ENCODE measurements around the gene MOCOS.
A peak's percentile ranks its signal among the peaks of the same experiment; 100 is the strongest.
"Not testable (repeated sequence)": the region's sequence is repeated elsewhere in the genome, so short reads cannot be mapped to it uniquely, and the experiment has no call there.

Gene MOCOS

GRCh38 chr18:36196238-36196995 lies 9.1 kb downstream of the MOCOS start:
- H3K27me3 ChIP-seq (ENCODE audit: control insufficient read depth, insufficient read depth, low read length), result no peaks in the 10 kb centered on the region
- H3K4me1 ChIP-seq (ENCODE audit: control insufficient read depth, insufficient read depth, low read length), result no peaks in the 10 kb centered on the region
- H3K4me3 ChIP-seq (ENCODE audit: low read length), result no peak overlapping the region
- H3K27ac ChIP-seq (ENCODE audit: low read depth, low read length), result no peak overlapping the region
- H3K36me3 ChIP-seq (ENCODE audit: control insufficient read depth, insufficient read depth, low read length), result no peaks in the 10 kb centered on the region
- no peak overlapping the region for H3K9ac ChIP-seq (ENCODE audit: low read length)

DNA sequence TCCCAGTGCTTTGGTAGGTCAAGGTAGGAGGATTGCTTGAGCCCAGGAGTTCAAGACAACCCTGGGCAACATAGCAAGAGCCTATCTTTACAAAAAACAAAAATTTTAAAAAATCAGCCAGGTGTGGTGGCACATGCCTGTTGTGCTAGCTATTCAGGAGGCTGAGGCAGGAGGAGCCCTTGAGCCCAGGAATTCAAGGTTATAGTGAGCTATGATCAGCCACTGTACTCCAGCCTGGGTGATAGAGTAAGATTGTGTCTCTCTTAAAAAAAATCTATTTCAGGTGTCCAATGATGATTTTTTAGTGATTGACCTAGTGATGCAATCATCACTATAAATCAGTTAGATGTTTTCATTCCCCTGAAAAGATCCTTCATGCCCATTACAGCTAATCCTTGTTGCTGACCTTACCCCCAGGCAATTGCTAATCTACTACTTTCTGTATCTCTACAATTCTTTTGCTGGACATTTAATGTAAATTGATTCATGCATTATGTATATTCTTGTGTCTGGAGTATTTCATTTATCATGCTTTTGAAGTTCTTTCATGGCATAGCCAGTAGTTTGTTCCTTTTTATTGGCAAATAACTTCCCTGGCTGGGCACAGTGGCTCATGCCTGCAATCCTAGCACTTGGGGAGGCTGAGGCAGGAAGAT lies 10.3 kb downstream of the MOCOS start:
- H3K4me1 ChIP-seq (ENCODE audit: control insufficient read depth, insufficient read depth, low read length), result no peaks in the 10 kb centered on the region
- no peaks in the 10 kb centered on the region for H3K36me3 ChIP-seq (ENCODE audit: control insufficient read depth, insufficient read depth, low read length)
- H3K27me3 ChIP-seq (ENCODE audit: control insufficient read depth, insufficient read depth, low read length), result no peaks in the 10 kb centered on the region
- no peak overlapping the region for H3K27ac ChIP-seq (ENCODE audit: low read depth, low read length)
- H3K9ac ChIP-seq (ENCODE audit: low read length), result no peak overlapping the region
- H3K4me3 ChIP-seq (ENCODE audit: low read length), result no peak overlapping the region

GRCh38 chr18:36199691-36200295 lies 12.5 kb downstream of the MOCOS start:
- Histone ChIP-seq H3K4me3 (ENCODE audit: low read length) (no peak overlapping the region), H3K27me3 (ENCODE audit: control insufficient read depth, insufficient read depth, low read length) (no peaks in the 10 kb centered on the region), H3K27ac (ENCODE audit: low read depth, low read length) (no peak overlapping the region), H3K9ac (ENCODE audit: low read length) (no peak overlapping the region), H3K36me3 (ENCODE audit: control insufficient read depth, insufficient read depth, low read length) (no peaks in the 10 kb centered on the region), H3K4me1 (ENCODE audit: control insufficient read depth, insufficient read depth, low read length) (no peaks in the 10 kb centered on the region)

DNA sequence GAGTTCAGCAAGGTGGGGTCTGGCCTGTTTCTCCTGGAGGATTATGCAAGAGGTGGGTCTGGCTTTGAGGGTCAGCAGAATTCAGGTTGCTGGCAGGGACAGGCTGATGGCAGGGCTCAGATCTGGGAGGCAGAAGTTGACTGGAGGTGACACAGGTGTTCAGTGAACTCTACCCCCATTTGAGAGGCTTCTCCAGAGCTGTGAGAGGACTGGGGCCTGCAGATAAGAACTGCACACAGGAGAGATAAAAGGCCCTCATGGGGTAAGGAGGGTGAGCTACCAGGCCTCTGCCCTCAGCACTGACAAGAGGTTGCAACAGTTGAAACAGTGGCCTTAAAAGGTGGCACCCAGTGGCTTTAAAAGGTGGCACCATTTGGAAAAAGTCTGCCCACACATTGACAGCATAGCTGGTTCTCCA lies 13.1 kb downstream of the MOCOS start:
- Histone ChIP-seq H3K4me1 (ENCODE audit: control insufficient read depth, insufficient read depth, low read length) (no peaks in the 10 kb centered on the region), H3K36me3 (ENCODE audit: control insufficient read depth, insufficient read depth, low read length) (no peaks in the 10 kb centered on the region), H3K9ac (ENCODE audit: low read length) (no peak overlapping the region), H3K27me3 (ENCODE audit: control insufficient read depth, insufficient read depth, low read length) (no peaks in the 10 kb centered on the region), H3K27ac (ENCODE audit: low read depth, low read length) (no peak overlapping the region), H3K4me3 (ENCODE audit: low read length) (no peak overlapping the region)

DNA sequence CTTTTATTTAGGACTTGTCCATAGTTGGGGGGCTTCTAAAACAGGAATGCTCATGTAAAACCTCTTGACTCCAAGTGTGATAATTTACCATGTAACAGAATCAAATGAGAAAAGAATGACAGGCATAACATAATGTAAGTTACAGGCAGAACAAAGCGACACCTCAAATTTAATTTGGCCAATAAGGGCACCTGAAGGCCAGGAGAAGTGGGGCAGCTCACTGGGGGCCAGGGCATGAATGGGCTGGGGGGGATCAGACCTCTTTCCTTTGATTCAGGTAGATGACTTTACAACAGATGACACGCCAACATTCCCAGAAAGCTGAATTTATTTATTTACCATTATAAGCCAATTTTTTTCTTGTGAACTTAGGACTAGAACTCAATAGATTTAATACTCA lies 14.5 kb downstream of the MOCOS start:
- Histone ChIP-seq H3K27ac (ENCODE audit: low read depth, low read length) (no peak overlapping the region), H3K4me3 (ENCODE audit: low read length) (no peak overlapping the region), H3K9ac (ENCODE audit: low read length) (no peak overlapping the region), H3K36me3 (ENCODE audit: control insufficient read depth, insufficient read depth, low read length) (no peaks in the 10 kb centered on the region), H3K27me3 (ENCODE audit: control insufficient read depth, insufficient read depth, low read length) (no peaks in the 10 kb centered on the region), H3K4me1 (ENCODE audit: control insufficient read depth, insufficient read depth, low read length) (no peaks in the 10 kb centered on the region)

DNA sequence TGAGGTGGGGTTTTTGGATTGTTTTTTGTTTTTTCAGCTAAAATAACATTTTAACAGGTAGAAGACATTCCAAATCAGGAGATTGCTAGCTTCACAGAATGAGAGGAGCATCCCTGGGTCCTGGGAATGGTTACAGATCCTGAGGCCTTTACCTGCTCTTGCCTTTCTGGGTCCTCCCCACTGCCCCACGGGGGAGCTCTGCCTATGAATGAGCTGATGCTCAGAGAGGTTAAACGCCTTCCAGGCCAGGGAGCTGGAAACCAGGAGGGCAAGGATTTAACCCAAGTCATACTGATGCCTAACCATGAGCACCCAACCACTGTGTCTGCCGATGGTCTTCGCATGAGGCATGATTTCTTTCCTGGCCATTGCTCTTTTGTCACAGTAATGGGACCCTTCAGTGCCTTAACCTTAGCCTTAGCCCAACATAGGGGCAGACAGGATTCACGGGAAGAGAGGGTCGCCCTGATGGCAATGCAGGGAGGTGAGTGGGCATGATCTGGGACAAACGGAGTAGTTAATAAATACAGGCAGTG lies 16.1 kb downstream of the MOCOS start:
- Histone ChIP-seq H3K4me3 (ENCODE audit: low read length) (no peak overlapping the region), H3K9ac (ENCODE audit: low read length) (no peak overlapping the region), H3K27ac (ENCODE audit: low read depth, low read length) (no peak overlapping the region), H3K27me3 (ENCODE audit: control insufficient read depth, insufficient read depth, low read length) (no peaks in the 10 kb centered on the region), H3K36me3 (ENCODE audit: control insufficient read depth, insufficient read depth, low read length) (no peaks in the 10 kb centered on the region), H3K4me1 (ENCODE audit: control insufficient read depth, insufficient read depth, low read length) (no peaks in the 10 kb centered on the region)

DNA sequence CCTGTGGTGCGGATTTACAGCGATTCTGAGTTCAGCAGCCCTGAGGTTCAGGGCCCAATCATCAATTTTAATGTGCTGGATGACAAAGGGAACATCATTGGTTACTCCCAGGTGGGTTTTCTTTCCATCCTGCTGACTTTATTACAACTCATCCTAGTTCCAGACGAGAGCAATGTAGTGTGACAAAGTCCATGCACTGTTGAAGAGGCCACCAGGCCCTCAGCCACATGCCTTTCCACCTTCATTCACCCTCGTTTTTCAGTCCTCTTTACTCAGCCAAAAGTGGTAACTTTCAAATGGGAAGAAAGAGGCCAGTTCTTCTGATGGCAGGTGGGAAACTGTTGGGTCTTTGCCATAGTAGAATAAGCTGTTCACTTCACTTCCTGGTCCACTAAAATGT lies 17.9 kb downstream of the MOCOS start:
- Histone ChIP-seq H3K4me3 (ENCODE audit: low read length) (no peak overlapping the region), H3K27ac (ENCODE audit: low read depth, low read length) (no peak overlapping the region), H3K36me3 (ENCODE audit: control insufficient read depth, insufficient read depth, low read length) (no peaks in the 10 kb centered on the region), H3K27me3 (ENCODE audit: control insufficient read depth, insufficient read depth, low read length) (no peaks in the 10 kb centered on the region), H3K9ac (ENCODE audit: low read length) (no peak overlapping the region), H3K4me1 (ENCODE audit: control insufficient read depth, insufficient read depth, low read length) (no peaks in the 10 kb centered on the region)

- no peaks in the 10 kb centered on the region for H3K36me3 ChIP-seq (ENCODE audit: control insufficient read depth, insufficient read depth, low read length)
- H3K4me1 ChIP-seq (ENCODE audit: control insufficient read depth, insufficient read depth, low read length), result no peaks in the 10 kb centered on the region
- no peaks in the 10 kb centered on the region for H3K27me3 ChIP-seq (ENCODE audit: control insufficient read depth, insufficient read depth, low read length)
- H3K4me3 ChIP-seq (ENCODE audit: low read length), result no peak overlapping the region
- H3K9ac ChIP-seq (ENCODE audit: low read length), result no peak overlapping the region
- no peak overlapping the region for H3K27ac ChIP-seq (ENCODE audit: low read depth, low read length)
Measured at GRCh38 chr18:36207303-36207702, 20.0 kb downstream of the MOCOS start.

DNA sequence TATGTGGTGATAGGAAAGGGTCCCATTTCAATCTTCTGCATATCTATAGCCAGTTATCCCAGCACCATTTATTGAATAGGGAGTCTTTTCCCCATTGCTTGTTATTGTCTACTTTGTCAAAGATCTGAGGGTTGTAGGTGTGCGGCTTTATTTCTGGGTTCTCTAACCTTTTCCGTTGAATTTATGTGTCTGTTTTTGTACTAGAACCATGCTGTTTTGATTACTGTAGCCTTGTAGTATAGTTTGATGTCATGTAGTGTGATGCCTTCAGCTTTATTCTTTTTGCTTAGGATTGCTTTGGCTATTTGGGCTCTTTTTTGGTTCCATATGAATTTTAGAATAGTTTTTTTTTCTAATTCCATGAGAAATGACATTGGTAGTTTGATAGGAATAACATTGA lies 20.7 kb downstream of the MOCOS start:
- not testable (repeated sequence) for H3K9ac ChIP-seq (ENCODE audit: low read length); H3K27ac ChIP-seq (ENCODE audit: low read depth, low read length)

DNA sequence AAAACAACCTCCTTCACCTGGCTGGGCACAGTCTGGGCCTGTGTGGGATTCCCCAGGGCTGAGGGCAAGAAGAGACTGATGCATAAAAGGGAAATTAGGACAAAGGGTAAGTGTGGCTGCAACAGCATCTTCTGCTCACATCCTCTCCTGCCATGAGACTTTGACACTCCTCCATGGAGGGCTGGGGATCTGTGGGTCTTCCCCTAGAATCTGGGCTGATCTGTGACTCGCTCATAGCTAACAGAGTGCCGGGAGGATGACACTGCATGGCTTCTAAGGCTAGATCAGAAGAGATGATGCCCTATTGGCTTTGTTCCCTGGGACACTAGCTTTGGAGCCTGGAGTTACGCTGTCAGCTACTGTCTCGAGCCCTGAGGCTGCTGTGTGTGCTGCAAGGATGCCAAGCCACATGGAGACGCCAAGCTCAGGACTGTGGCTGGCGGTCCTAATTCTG lies 24.3 kb downstream of the MOCOS start:
- Histone ChIP-seq H3K4me3 (ENCODE audit: low read length) (no peak overlapping the region), H3K9ac (ENCODE audit: low read length) (no peak overlapping the region), H3K27me3 (ENCODE audit: control insufficient read depth, insufficient read depth, low read length) (no peaks in the 10 kb centered on the region), H3K4me1 (ENCODE audit: control insufficient read depth, insufficient read depth, low read length) (peaks cover 3% of the 10 kb centered on the region), H3K27ac (ENCODE audit: low read depth, low read length) (no peak overlapping the region), H3K36me3 (ENCODE audit: control insufficient read depth, insufficient read depth, low read length) (no peaks in the 10 kb centered on the region)

More for the DNA sequence above, 20.7 kb downstream of the MOCOS start:
- not testable (repeated sequence) for H3K4me1 ChIP-seq (ENCODE audit: control insufficient read depth, insufficient read depth, low read length); H3K27me3 ChIP-seq (ENCODE audit: control insufficient read depth, insufficient read depth, low read length); H3K36me3 ChIP-seq (ENCODE audit: control insufficient read depth, insufficient read depth, low read length); H3K4me3 ChIP-seq (ENCODE audit: low read length)

DNA sequence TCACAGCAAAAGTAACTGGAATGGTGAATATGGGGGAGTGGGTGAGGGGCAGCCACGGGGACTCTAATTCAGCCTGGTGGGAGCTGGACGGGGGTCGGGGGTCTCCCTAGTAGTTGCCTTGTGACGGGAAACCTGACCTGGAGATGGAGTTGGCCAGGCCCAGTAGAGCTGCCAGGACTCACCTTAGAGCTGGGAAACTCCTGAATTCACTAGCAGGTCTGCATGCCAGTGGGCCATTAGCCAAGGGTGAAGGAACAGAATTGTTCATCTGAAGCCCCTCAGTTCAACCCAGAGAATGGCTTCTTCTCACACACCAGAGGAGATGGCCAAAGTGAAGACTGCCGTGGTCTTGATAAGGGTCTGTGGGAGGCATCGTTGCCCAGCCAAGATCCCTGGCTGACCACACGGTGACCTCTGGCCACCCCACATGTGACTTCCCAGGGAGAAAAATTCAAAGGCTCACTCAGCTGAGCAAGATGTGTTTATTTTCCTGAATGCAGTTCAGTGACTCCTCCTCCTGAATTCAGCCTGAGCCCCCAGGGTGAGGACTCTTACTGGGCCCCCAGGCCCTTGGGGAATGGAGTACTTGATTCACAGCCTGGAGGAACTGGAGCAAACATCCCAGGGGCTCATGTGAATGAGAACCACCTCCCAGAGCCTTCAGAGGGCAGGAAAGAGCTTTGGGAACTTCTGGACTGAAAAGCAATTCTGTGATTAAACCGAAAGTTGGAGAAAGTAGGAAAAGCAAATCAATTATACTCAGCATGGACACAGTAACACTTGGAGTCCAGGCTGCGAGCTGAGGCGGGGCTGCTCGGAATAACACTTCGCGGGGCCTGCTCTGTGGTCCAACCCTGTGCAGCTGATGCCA lies 25.2 kb downstream of the MOCOS start:
- H3K4me1 ChIP-seq (ENCODE audit: control insufficient read depth, insufficient read depth, low read length), result peaks cover 3% of the 10 kb centered on the region
- H3K27ac ChIP-seq (ENCODE audit: low read depth, low read length), result no peak overlapping the region
- H3K27me3 ChIP-seq (ENCODE audit: control insufficient read depth, insufficient read depth, low read length), result no peaks in the 10 kb centered on the region
- H3K4me3 ChIP-seq (ENCODE audit: low read length), result peak overlapping the region; percentile 15
- no peak overlapping the region for H3K9ac ChIP-seq (ENCODE audit: low read length)
- no peaks in the 10 kb centered on the region for H3K36me3 ChIP-seq (ENCODE audit: control insufficient read depth, insufficient read depth, low read length)

DNA sequence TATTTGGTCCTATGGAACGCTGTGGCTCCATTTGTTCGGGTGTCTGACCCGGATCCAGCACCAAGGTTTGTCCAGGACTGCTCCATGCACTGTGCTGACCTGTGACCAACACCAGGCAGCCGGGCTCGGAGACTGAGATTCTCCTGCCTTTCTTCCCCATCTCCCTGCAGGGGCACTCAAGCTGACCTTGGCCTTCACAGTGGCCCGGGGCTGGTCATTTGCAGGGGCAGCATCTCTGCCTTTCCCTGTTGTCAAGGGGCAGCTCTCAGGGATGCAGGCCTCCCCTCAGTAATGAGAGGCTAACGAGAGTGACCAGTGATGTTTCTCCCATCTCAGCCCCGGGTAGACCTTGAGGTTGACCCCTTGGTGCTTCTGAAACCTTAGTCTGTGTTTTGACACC lies 27.5 kb downstream of the MOCOS start:
- Histone ChIP-seq H3K4me1 (ENCODE audit: control insufficient read depth, insufficient read depth, low read length) (peaks cover 3% of the 10 kb centered on the region), H3K36me3 (ENCODE audit: control insufficient read depth, insufficient read depth, low read length) (no peaks in the 10 kb centered on the region), H3K27ac (ENCODE audit: low read depth, low read length) (no peak overlapping the region), H3K27me3 (ENCODE audit: control insufficient read depth, insufficient read depth, low read length) (no peaks in the 10 kb centered on the region), H3K9ac (ENCODE audit: low read length) (no peak overlapping the region), H3K4me3 (ENCODE audit: low read length) (no peak overlapping the region)

Data from rectal smooth muscle tissue (tissue), 1 donor.